Measurements from ENCODE around the gene GLRX3. TPM values are rescaled to one million over a fixed set of nuclear protein-coding genes. Genes with fewer than 3 reads are reported as not detected.

Gene GLRX3
- total and polyA plus RNA-seq, 3 experiments from 2014 or later, result 78.6 to 169 (median 155) TPM

- no peaks in the 10 kb centered on the region for H3K4me1 Mint-ChIP-seq
- ChIA-PET POLR2A (no interaction called here), CTCF (no interaction called here)
Measured at GRCh38 chr10:130215931-130216231, 79.7 kb downstream of the GLRX3 start.

GRCh38 chr10:130218181-130218641 is 82.0 kb downstream of the GLRX3 start:
- H3K36me3 Mint-ChIP-seq, result peaks cover 0 to 3% (median 0%) of the 10 kb centered on the region in 3 donors
- Histone ChIP-seq H3K36me3 (ENCODE audit: insufficient read depth, low read length) (no peaks in the 10 kb centered on the region), H3K4me1 (ENCODE audit: insufficient read depth, low read length) (no peaks in the 10 kb centered on the region), H3K9me3 (ENCODE audit: low read length) (no peaks in the 10 kb centered on the region), H3K27me3 (ENCODE audit: insufficient read depth, low read length, poor library complexity, severe bottlenecking) (no peaks in the 10 kb centered on the region), H3K27ac (ENCODE audit: low read depth, low read length) (no peak overlapping the region), H3K4me3 (ENCODE audit: low read length) (no peak overlapping the region)
- no peaks in the 10 kb centered on the region for H3K27me3 Mint-ChIP-seq
- no peak overlapping the region for H3K4me3 Mint-ChIP-seq
- H3K27ac Mint-ChIP-seq, result no peak overlapping the region
- no peaks in the 10 kb centered on the region for H3K4me1 Mint-ChIP-seq
- no peak for DNase-seq
- no peaks in the 10 kb centered on the region for H3K9me3 Mint-ChIP-seq
- ChIA-PET POLR2A (no interaction called here), CTCF (interaction anchor here (0.7 kb wide), 1 partner anchor 9 kb away, joined by 3 read pairs; no protein-coding TSS in a partner anchor)

More at GRCh38 chr10:130215931-130216231, 79.7 kb downstream of the GLRX3 start:
- Mint-ChIP-seq H3K27ac (no peak overlapping the region), H3K9me3 (no peaks in the 10 kb centered on the region), H3K27me3 (no peaks in the 10 kb centered on the region), H3K4me3 (no peak overlapping the region), H3K36me3 (no peaks in the 10 kb centered on the region)
- Histone ChIP-seq H3K27me3 (ENCODE audit: insufficient read depth, low read length, poor library complexity, severe bottlenecking) (no peaks in the 10 kb centered on the region), H3K36me3 (ENCODE audit: insufficient read depth, low read length) (no peaks in the 10 kb centered on the region), H3K4me3 (ENCODE audit: low read length) (no peak overlapping the region), H3K4me1 (ENCODE audit: insufficient read depth, low read length) (no peaks in the 10 kb centered on the region), H3K27ac (ENCODE audit: low read depth, low read length) (no peak overlapping the region), H3K9me3 (ENCODE audit: low read length) (no peaks in the 10 kb centered on the region)
- DNase-seq, result no peak

- CTCF ChIA-PET, result no interaction called here
- no peaks in the 10 kb centered on the region for H3K27me3 Mint-ChIP-seq
- no peak overlapping the region for H3K27ac Mint-ChIP-seq
Measured at GRCh38 chr10:130218936-130219335, 82.7 kb downstream of the GLRX3 start.

GRCh38 chr10:130220251-130221185 is 84.3 kb downstream of the GLRX3 start:
- no peaks in the 10 kb centered on the region for H3K4me1 ChIP-seq (ENCODE audit: insufficient read depth, low read length)
- H3K36me3 ChIP-seq (ENCODE audit: insufficient read depth, low read length), result no peaks in the 10 kb centered on the region
- peaks cover 0 to 3% of the 10 kb centered on the region in 2 donors for H3K27me3 Mint-ChIP-seq
- no peak overlapping the region for H3K27ac ChIP-seq (ENCODE audit: low read depth, low read length)
- no peak overlapping the region for H3K27ac Mint-ChIP-seq
- no peaks in the 10 kb centered on the region for H3K27me3 ChIP-seq (ENCODE audit: insufficient read depth, low read length, poor library complexity, severe bottlenecking)
- POLR2A ChIA-PET, result no interaction called here
- H3K9me3 ChIP-seq (ENCODE audit: low read length), result no peaks in the 10 kb centered on the region
- CTCF ChIA-PET, result no interaction called here
- H3K36me3 Mint-ChIP-seq, result peaks cover 0 to 3% (median 2%) of the 10 kb centered on the region in 3 donors
- H3K4me3 ChIP-seq (ENCODE audit: low read length), result no peak overlapping the region
- H3K4me3 Mint-ChIP-seq, result no peak overlapping the region
- no peak for DNase-seq
- no peaks in the 10 kb centered on the region for H3K9me3 Mint-ChIP-seq
- H3K4me1 Mint-ChIP-seq, result no peaks in the 10 kb centered on the region

More at GRCh38 chr10:130218936-130219335, 82.7 kb downstream of the GLRX3 start:
- Mint-ChIP-seq H3K4me1 (no peaks in the 10 kb centered on the region), H3K4me3 (no peak overlapping the region), H3K36me3 (peaks cover 0 to 3% (median 0%) of the 10 kb centered on the region in 3 donors), H3K9me3 (no peaks in the 10 kb centered on the region)
- Histone ChIP-seq H3K4me1 (ENCODE audit: insufficient read depth, low read length) (no peaks in the 10 kb centered on the region), H3K27ac (ENCODE audit: low read depth, low read length) (no peak overlapping the region), H3K36me3 (ENCODE audit: insufficient read depth, low read length) (no peaks in the 10 kb centered on the region), H3K27me3 (ENCODE audit: insufficient read depth, low read length, poor library complexity, severe bottlenecking) (no peaks in the 10 kb centered on the region), H3K9me3 (ENCODE audit: low read length) (no peaks in the 10 kb centered on the region), H3K4me3 (ENCODE audit: low read length) (no peak overlapping the region)
- DNase-seq, result no peak
- POLR2A ChIA-PET, result no interaction called here

GRCh38 chr10:130221456-130222375 is 85.5 kb downstream of the GLRX3 start:
- Mint-ChIP-seq H3K27ac (no peak overlapping the region), H3K4me3 (no peak overlapping the region), H3K36me3 (peaks cover 0 to 9% (median 3%) of the 10 kb centered on the region in 3 donors), H3K4me1 (no peaks in the 10 kb centered on the region), H3K27me3 (peaks cover 2 to 3% of the 10 kb centered on the region in 2 donors), H3K9me3 (peaks cover 0 to 3% (median 0%) of the 10 kb centered on the region in 5 donors)
- no peak overlapping the region for H3K4me3 ChIP-seq (ENCODE audit: low read length)
- no peaks in the 10 kb centered on the region for H3K4me1 ChIP-seq (ENCODE audit: insufficient read depth, low read length)
- no peak for DNase-seq
- no peaks in the 10 kb centered on the region for H3K27me3 ChIP-seq (ENCODE audit: insufficient read depth, low read length, poor library complexity, severe bottlenecking)
- no peak overlapping the region for H3K27ac ChIP-seq (ENCODE audit: low read depth, low read length)
- no peaks in the 10 kb centered on the region for H3K9me3 ChIP-seq (ENCODE audit: low read length)
- H3K36me3 ChIP-seq (ENCODE audit: insufficient read depth, low read length), result no peaks in the 10 kb centered on the region
- ChIA-PET POLR2A (no interaction called here), CTCF (no interaction called here)

- Mint-ChIP-seq H3K9me3 (peaks cover 0 to 8% (median 4%) of the 10 kb centered on the region in 5 donors), H3K4me3 (no peak overlapping the region), H3K4me1 (no peaks in the 10 kb centered on the region), H3K27ac (no peak overlapping the region), H3K36me3 (peaks cover 0 to 15% (median 5%) of the 10 kb centered on the region in 3 donors), H3K27me3 (peaks cover 3% of the 10 kb centered on the region in 2 donors)
- H3K9me3 ChIP-seq (ENCODE audit: low read length), result no peaks in the 10 kb centered on the region
- CTCF ChIA-PET, result no interaction called here
- no peak overlapping the region for H3K4me3 ChIP-seq (ENCODE audit: low read length)
- H3K36me3 ChIP-seq (ENCODE audit: insufficient read depth, low read length), result no peaks in the 10 kb centered on the region
- POLR2A ChIA-PET, result no interaction called here
- DNase-seq, result no peak
- H3K27me3 ChIP-seq (ENCODE audit: insufficient read depth, low read length, poor library complexity, severe bottlenecking), result no peaks in the 10 kb centered on the region
- H3K27ac ChIP-seq (ENCODE audit: low read depth, low read length), result no peak overlapping the region
- H3K4me1 ChIP-seq (ENCODE audit: insufficient read depth, low read length), result no peaks in the 10 kb centered on the region
Measured at GRCh38 chr10:130222381-130222780, 86.2 kb downstream of the GLRX3 start.

GRCh38 chr10:130224228-130224627 is 88.0 kb downstream of the GLRX3 start:
- H3K36me3 Mint-ChIP-seq, result peaks cover 0 to 17% (median 8%) of the 10 kb centered on the region in 3 donors
- POLR2A ChIA-PET, result no interaction called here
- no peaks in the 10 kb centered on the region for H3K4me1 Mint-ChIP-seq
- H3K36me3 ChIP-seq (ENCODE audit: insufficient read depth, low read length), result no peaks in the 10 kb centered on the region
- no peak overlapping the region for H3K27ac Mint-ChIP-seq
- no peaks in the 10 kb centered on the region for H3K4me1 ChIP-seq (ENCODE audit: insufficient read depth, low read length)
- H3K4me3 ChIP-seq (ENCODE audit: low read length), result no peak overlapping the region
- H3K9me3 Mint-ChIP-seq, result peaks cover 10 to 15% (median 13%) of the 10 kb centered on the region in 5 donors
- no peaks in the 10 kb centered on the region for H3K9me3 ChIP-seq (ENCODE audit: low read length)
- H3K4me3 Mint-ChIP-seq, result no peak overlapping the region
- no peaks in the 10 kb centered on the region for H3K27me3 ChIP-seq (ENCODE audit: insufficient read depth, low read length, poor library complexity, severe bottlenecking)
- no peak for DNase-seq
- peaks cover 3 to 4% of the 10 kb centered on the region in 2 donors for H3K27me3 Mint-ChIP-seq
- no peak overlapping the region for H3K27ac ChIP-seq (ENCODE audit: low read depth, low read length)
- CTCF ChIA-PET, result no interaction called here

GRCh38 chr10:130226012-130226411 is 89.8 kb downstream of the GLRX3 start:
- H3K27me3 ChIP-seq (ENCODE audit: insufficient read depth, low read length, poor library complexity, severe bottlenecking), result no peaks in the 10 kb centered on the region
- DNase-seq, result no peak
- Mint-ChIP-seq H3K4me1 (no peaks in the 10 kb centered on the region), H3K27ac (no peak overlapping the region), H3K9me3 (peaks cover 10 to 15% (median 13%) of the 10 kb centered on the region in 5 donors), H3K27me3 (peaks cover 3 to 4% of the 10 kb centered on the region in 2 donors), H3K4me3 (no peak overlapping the region), H3K36me3 (peaks cover 0 to 17% (median 10%) of the 10 kb centered on the region in 3 donors)
- no peaks in the 10 kb centered on the region for H3K9me3 ChIP-seq (ENCODE audit: low read length)
- POLR2A ChIA-PET, result no interaction called here
- H3K4me3 ChIP-seq (ENCODE audit: low read length), result no peak overlapping the region
- H3K27ac ChIP-seq (ENCODE audit: low read depth, low read length), result no peak overlapping the region
- CTCF ChIA-PET, result no interaction called here
- H3K36me3 ChIP-seq (ENCODE audit: insufficient read depth, low read length), result no peaks in the 10 kb centered on the region
- no peaks in the 10 kb centered on the region for H3K4me1 ChIP-seq (ENCODE audit: insufficient read depth, low read length)

All from CD8-positive, alpha-beta memory T cell (primary cell).